COLO668 (cell line): Measurements from ENCODE around the gene FKBP14.

Source experiments
- DNase-seq: peaks from one replicate; lab custom pipeline; 2025; ENCODE audit not compliant: unreplicated experiment; lab: John Stamatoyannopoulos, UW

FKBP14 gene

GRCh38 chr7:29991937-29992336 is 34.6 kb downstream of the FKBP14 start:
- DNase-seq, result no peak

- DNase-seq, result no peak
These were observed 35.6 kb downstream of the FKBP14 start for GRCh38 chr7:29990931-29991330.

GRCh38 chr7:29989257-29989995 is 37.1 kb downstream of the FKBP14 start, which contains the start of gene SCRN1:
Gene SCRN1, minus strand, starts transcription at chr7:29989801. Its CDS starts 20,734 bp downstream, at chr7:29969067.
- DNase-seq, result peak; percentile 71

GRCh38 chr7:29988424-29989256 is 37.9 kb downstream of the FKBP14 start:
- peak; percentile 76 for DNase-seq

GRCh38 chr7:29987811-29988317 is 38.6 kb downstream of the FKBP14 start:
- DNase-seq, result no peak

GRCh38 chr7:29987083-29987482 is 39.4 kb downstream of the FKBP14 start:
- no peak for DNase-seq

GRCh38 chr7:29980151-29980550 is 46.4 kb downstream of the FKBP14 start:
- DNase-seq, result no peak

- no peak for DNase-seq
These were observed 48.4 kb downstream of the FKBP14 start for GRCh38 chr7:29977886-29978651.

- no peak for DNase-seq
These were observed 49.7 kb downstream of the FKBP14 start for GRCh38 chr7:29976673-29977415.

- no peak for DNase-seq
These were observed 50.2 kb downstream of the FKBP14 start for GRCh38 chr7:29976266-29976665.

- DNase-seq, result no peak
These were observed 50.9 kb downstream of the FKBP14 start for GRCh38 chr7:29975561-29975960.

- DNase-seq, result no peak
These were observed 52.2 kb downstream of the FKBP14 start for GRCh38 chr7:29974286-29974685.

- no peak for DNase-seq
These were observed 54.2 kb downstream of the FKBP14 start for GRCh38 chr7:29972315-29972669.

GRCh38 chr7:29971566-29972314 is 54.8 kb downstream of the FKBP14 start:
- no peak for DNase-seq

GRCh38 chr7:29970158-29970557 is 56.3 kb downstream of the FKBP14 start:
- DNase-seq, result no peak

- DNase-seq, result no peak
These were observed 56.8 kb downstream of the FKBP14 start for GRCh38 chr7:29969738-29970137.

GRCh38 chr7:29968683-29969395 is 57.7 kb downstream of the FKBP14 start:
- no peak for DNase-seq

GRCh38 chr7:29965030-29965429 is 61.5 kb downstream of the FKBP14 start:
- no peak for DNase-seq

- no peak for DNase-seq
These were observed 64.5 kb downstream of the FKBP14 start for GRCh38 chr7:29962035-29962434.
